Testis (tissue), 2 donors: Measurements from ENCODE around the gene FARS2.

Experiments used
- POLR2A ChIP-seq: fragments of 450-650 bp; IDR thresholded peaks from one replicate; pipeline ENCODE4 v1.6.1; 2017; ENCODE audit warnings: antibody characterized with exemption, mild to moderate bottlenecking, moderate library complexity
- TF ChIP-seq, protein P1 (sequence below), 3 experiments: fragments of 450-650 bp in 2 of 3; fragments of 200-600 bp in 1 of 3; sonication (generic) in 1 of 3; IDR thresholded peaks; one replicate each; pipeline ENCODE4 v1.5.1; 2016 to 2019; ENCODE audit warnings: antibody characterized with exemption in 3 of 3, mild to moderate bottlenecking in 2 of 3, moderate library complexity in 1 of 3

GRCh38 chr6:5781019-5781418, 519.7 kb downstream of the FARS2 start:
- TF ChIP-seq, protein P1, sequence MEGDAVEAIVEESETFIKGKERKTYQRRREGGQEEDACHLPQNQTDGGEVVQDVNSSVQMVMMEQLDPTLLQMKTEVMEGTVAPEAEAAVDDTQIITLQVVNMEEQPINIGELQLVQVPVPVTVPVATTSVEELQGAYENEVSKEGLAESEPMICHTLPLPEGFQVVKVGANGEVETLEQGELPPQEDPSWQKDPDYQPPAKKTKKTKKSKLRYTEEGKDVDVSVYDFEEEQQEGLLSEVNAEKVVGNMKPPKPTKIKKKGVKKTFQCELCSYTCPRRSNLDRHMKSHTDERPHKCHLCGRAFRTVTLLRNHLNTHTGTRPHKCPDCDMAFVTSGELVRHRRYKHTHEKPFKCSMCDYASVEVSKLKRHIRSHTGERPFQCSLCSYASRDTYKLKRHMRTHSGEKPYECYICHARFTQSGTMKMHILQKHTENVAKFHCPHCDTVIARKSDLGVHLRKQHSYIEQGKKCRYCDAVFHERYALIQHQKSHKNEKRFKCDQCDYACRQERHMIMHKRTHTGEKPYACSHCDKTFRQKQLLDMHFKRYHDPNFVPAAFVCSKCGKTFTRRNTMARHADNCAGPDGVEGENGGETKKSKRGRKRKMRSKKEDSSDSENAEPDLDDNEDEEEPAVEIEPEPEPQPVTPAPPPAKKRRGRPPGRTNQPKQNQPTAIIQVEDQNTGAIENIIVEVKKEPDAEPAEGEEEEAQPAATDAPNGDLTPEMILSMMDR (IDR thresholded peaks at IDR 0.05) = no peak
- no peak for TF ChIP-seq POLR2A
